ENCODE results near the gene PALS2. TPM values are rescaled to one million over a fixed set of nuclear protein-coding genes. Genes with fewer than 3 reads are reported as not detected.

The PALS2 gene
- total and polyA plus RNA-seq, 11 donors, result 0.46 to 12.8 (median 5.6) TPM

DNA sequence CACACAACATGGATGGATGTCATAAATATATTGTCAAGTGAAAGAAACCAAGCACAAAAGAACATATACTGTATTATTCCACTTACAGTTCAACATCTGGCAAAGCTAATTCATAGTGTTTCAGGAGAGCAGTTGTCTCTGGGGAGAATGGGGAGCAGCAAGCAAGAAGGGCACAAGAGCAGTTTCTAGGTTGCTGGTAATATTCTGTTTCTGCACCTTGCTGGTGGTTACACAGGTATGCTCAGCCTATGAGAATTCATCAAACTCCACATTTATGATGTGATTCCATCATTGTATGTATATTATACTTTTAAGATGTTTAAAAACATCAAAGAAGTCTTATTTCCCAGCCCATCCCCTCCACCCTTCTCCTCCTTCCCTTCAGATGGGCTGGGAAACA lies 18.1 kb upstream of the PALS2 start:
- no peaks in the 10 kb centered on the region for H3K9me3 ChIP-seq
- intact Hi-C loops (cut with DNase I), result no loop called here
- no peaks in the 10 kb centered on the region for H3K36me3 ChIP-seq
- TF ChIP-seq POLR2A (IDR thresholded peaks at IDR 0.05), result no peak
- TF ChIP-seq, protein P1, sequence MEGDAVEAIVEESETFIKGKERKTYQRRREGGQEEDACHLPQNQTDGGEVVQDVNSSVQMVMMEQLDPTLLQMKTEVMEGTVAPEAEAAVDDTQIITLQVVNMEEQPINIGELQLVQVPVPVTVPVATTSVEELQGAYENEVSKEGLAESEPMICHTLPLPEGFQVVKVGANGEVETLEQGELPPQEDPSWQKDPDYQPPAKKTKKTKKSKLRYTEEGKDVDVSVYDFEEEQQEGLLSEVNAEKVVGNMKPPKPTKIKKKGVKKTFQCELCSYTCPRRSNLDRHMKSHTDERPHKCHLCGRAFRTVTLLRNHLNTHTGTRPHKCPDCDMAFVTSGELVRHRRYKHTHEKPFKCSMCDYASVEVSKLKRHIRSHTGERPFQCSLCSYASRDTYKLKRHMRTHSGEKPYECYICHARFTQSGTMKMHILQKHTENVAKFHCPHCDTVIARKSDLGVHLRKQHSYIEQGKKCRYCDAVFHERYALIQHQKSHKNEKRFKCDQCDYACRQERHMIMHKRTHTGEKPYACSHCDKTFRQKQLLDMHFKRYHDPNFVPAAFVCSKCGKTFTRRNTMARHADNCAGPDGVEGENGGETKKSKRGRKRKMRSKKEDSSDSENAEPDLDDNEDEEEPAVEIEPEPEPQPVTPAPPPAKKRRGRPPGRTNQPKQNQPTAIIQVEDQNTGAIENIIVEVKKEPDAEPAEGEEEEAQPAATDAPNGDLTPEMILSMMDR (IDR thresholded peaks at IDR 0.05), result no peak
- H3K27ac ChIP-seq, result no peak overlapping the region
- ATAC-seq (no peak), DNase-seq (no peak)
- no peak overlapping the region for H3K4me3 ChIP-seq
- no peaks in the 10 kb centered on the region for H3K4me1 ChIP-seq
- H3K27me3 ChIP-seq, result no peaks in the 10 kb centered on the region

DNA sequence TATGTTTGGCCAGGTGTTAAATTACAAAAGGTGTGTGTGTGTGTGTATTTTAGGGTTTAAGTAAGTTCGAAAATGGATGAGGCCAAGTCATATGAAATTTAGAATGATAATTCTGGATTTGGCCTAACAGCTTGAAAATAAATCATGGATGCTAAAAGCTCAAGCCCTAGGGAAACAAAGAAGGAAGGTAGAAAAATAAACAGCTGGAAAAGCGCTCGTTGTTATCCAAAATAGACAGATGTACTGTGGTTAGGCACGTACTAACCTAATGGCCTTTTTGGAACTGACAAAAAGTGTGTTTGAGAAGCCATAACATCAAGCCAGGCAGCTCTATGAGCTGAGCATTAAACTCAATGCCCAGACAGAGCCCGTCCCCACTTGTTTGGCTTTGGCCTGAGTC lies 17.5 kb upstream of the PALS2 start:
- no peaks in the 10 kb centered on the region for H3K27me3 ChIP-seq
- no peak for DNase-seq
- H3K36me3 ChIP-seq, result no peaks in the 10 kb centered on the region
- ATAC-seq, result no peak
- H3K27ac ChIP-seq, result no peak overlapping the region
- intact Hi-C loops (cut with DNase I), result no loop called here
- no peaks in the 10 kb centered on the region for H3K9me3 ChIP-seq
- H3K4me1 ChIP-seq, result no peaks in the 10 kb centered on the region
- 68 to 78% (median 72%) methylated on average over 5 of the region's 5 CpGs for WGBS, 4 donors
- H3K4me3 ChIP-seq, result no peak overlapping the region
- no peak for TF ChIP-seq POLR2A (IDR thresholded peaks at IDR 0.05)
- TF ChIP-seq, protein P1 (IDR thresholded peaks at IDR 0.05), result no peak

DNA sequence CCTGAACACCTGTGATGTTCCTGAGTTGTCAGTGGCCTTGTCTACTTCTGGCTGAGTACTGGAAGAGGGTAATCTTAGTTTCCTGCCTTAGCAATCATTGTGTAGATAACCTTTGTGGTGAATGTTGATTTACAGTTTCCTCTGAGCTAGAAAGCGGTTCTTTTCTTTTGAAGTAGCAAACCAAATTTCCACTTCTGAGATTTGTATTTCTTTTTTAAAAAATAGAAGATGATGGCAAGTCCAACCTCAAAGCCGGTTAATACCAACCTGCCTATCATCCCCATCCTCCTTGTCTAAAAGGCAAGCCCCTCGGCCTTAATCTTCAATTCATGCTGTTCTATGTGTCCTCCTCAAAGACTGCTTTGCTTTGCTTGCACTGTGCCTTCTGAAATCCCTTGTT lies 12.5 kb upstream of the PALS2 start:
- no peaks in the 10 kb centered on the region for H3K27me3 ChIP-seq
- no peak for DNase-seq
- no peaks in the 10 kb centered on the region for H3K9me3 ChIP-seq
- ATAC-seq, result no peak
- H3K36me3 ChIP-seq, result no peaks in the 10 kb centered on the region
- intact Hi-C loops (cut with DNase I), result no loop called here
- H3K4me1 ChIP-seq, result no peaks in the 10 kb centered on the region
- H3K4me3 ChIP-seq, result no peak overlapping the region
- WGBS, 4 donors, result 72 to 84% (median 77%) methylated on average over 3 of the region's 3 CpGs
- no peak overlapping the region for H3K27ac ChIP-seq
- TF ChIP-seq POLR2A (IDR thresholded peaks at IDR 0.05), result no peak
- TF ChIP-seq, protein P1 (IDR thresholded peaks at IDR 0.05), result no peak

DNA sequence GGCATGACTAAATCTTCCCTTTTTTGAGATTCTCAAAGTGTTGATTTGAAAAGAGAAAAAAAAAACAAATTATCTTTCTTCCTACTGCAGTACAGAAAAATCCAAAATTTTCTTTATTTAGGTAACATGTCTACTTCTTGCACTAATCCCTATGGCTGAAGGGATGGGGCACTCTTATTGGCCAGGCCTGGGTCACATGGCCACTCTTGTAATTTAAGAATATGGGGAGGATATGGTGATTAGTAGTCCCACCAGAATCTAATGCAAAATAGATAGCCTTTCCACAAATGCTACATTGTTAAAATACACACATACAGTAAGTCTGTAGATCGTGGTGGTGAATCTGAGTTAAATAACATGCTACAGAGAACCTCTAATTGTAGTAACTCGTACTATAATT lies 7.0 kb upstream of the PALS2 start:
- DNase-seq, result no peak
- WGBS, 4 donors, result 75 to 85% (median 81%) methylated on average over 2 of the region's 2 CpGs
- no peaks in the 10 kb centered on the region for H3K27me3 ChIP-seq
- no peaks in the 10 kb centered on the region for H3K9me3 ChIP-seq
- ATAC-seq, result no peak
- no peak overlapping the region for H3K27ac ChIP-seq
- H3K4me1 ChIP-seq, result no peaks in the 10 kb centered on the region
- no peaks in the 10 kb centered on the region for H3K36me3 ChIP-seq
- TF ChIP-seq, protein P1 (IDR thresholded peaks at IDR 0.05), result no peak
- no peak for TF ChIP-seq POLR2A (IDR thresholded peaks at IDR 0.05)
- H3K4me3 ChIP-seq, result no peak overlapping the region
- intact Hi-C loops (cut with DNase I), result no loop called here

Data from heart left ventricle (tissue), 16 donors.